ENCODE results near the gene SLC41A2. TPM values are rescaled to one million over a fixed set of nuclear protein-coding genes. Genes with fewer than 3 reads are reported as not detected.
"Not testable (repeated sequence)": the region's sequence is repeated elsewhere in the genome, so short reads cannot be mapped to it uniquely, and the experiment has no call there.

SLC41A2 gene
- total RNA-seq, 1 donor from 2014 or later, result 19.2 TPM

GRCh38 chr12:104964167-104964855 is 6.2 kb upstream of the SLC41A2 start:
- DNase-seq, result peak; percentile 37

GRCh38 chr12:104963757-104964156 is 5.7 kb upstream of the SLC41A2 start:
- DNase-seq, result no peak

GRCh38 chr12:104960464-104960863 is 2.4 kb upstream of the SLC41A2 start:
- no peak for DNase-seq

- peak; percentile 46 for DNase-seq
Observed at GRCh38 chr12:104959335-104959841, 1.3 kb upstream of the SLC41A2 start.

GRCh38 chr12:104958805-104959334 is 780 bp upstream of the SLC41A2 start:
- peak; percentile 2 for DNase-seq

- DNase-seq, result no peak
Observed at GRCh38 chr12:104957719-104958000, 430 bp downstream of the SLC41A2 start.

GRCh38 chr12:104956870-104957718 is 996 bp downstream of the SLC41A2 start:
- DNase-seq, result peak; percentile 9

GRCh38 chr12:104955703-104956102 is 2.4 kb downstream of the SLC41A2 start:
- DNase-seq, result no peak

- DNase-seq, result no peak
Observed at GRCh38 chr12:104953323-104953722, 4.8 kb downstream of the SLC41A2 start.

- DNase-seq, result no peak
Observed at GRCh38 chr12:104952816-104953215, 5.3 kb downstream of the SLC41A2 start.

GRCh38 chr12:104951759-104952509 is 6.2 kb downstream of the SLC41A2 start:
- DNase-seq, result no peak

- DNase-seq, result not testable (repeated sequence)
Observed at GRCh38 chr12:104948716-104949115, 9.4 kb downstream of the SLC41A2 start.

- no peak for DNase-seq
Observed at GRCh38 chr12:104944252-104944651, 13.8 kb downstream of the SLC41A2 start.

- DNase-seq, result not testable (repeated sequence)
Observed at GRCh38 chr12:104943401-104943800, 14.7 kb downstream of the SLC41A2 start.

- no peak for DNase-seq
Observed at GRCh38 chr12:104942075-104942474, 16.0 kb downstream of the SLC41A2 start.

GRCh38 chr12:104941454-104941853 is 16.6 kb downstream of the SLC41A2 start:
- DNase-seq, result no peak

GRCh38 chr12:104939089-104939488 is 19.0 kb downstream of the SLC41A2 start:
- no peak for DNase-seq

- DNase-seq, result peak; percentile 3
Observed at GRCh38 chr12:104938371-104938770, 19.7 kb downstream of the SLC41A2 start.

GRCh38 chr12:104935886-104936285 is 22.2 kb downstream of the SLC41A2 start:
- DNase-seq, result no peak

- DNase-seq, result no peak
Observed at GRCh38 chr12:104933778-104934177, 24.3 kb downstream of the SLC41A2 start.

GRCh38 chr12:104933128-104933527 is 25.0 kb downstream of the SLC41A2 start:
- DNase-seq, result no peak

Measured in tongue (tissue), 2 donors.